Activated CD8-positive, alpha-beta memory T cell treated with anti-CD3 and anti-CD28 coated beads for 36 hours (primary cell): Measurements from ENCODE around the gene R3HDM2. TPM values are rescaled to one million over a fixed set of nuclear protein-coding genes. Genes with fewer than 3 reads are reported as not detected.

Experiments used
- CTCF ChIA-PET: fragments of 350-600 bp; sonication (Branson Sonifier 250); formaldehyde crosslinking; loops from one replicate; lab custom pipeline; 2021; ENCODE audit warnings: antibody characterized with exemption; lab: Charles Lee
- POLR2A ChIA-PET: fragments of 350-600 bp; sonication (Branson Sonifier 250); formaldehyde crosslinking; loops from one replicate; lab custom pipeline; 2021; ENCODE audit warnings: antibody characterized with exemption; lab: Charles Lee
- total RNA-seq, 2 experiments: library from RNA; stranded (reverse); gene quantifications; one replicate each; pipeline ENCODE4 v1.2.3, GENCODE V29; 2021

The R3HDM2 gene
- total RNA-seq, 2 experiments from 2014 or later, result 28.0 to 29.7 TPM

DNA sequence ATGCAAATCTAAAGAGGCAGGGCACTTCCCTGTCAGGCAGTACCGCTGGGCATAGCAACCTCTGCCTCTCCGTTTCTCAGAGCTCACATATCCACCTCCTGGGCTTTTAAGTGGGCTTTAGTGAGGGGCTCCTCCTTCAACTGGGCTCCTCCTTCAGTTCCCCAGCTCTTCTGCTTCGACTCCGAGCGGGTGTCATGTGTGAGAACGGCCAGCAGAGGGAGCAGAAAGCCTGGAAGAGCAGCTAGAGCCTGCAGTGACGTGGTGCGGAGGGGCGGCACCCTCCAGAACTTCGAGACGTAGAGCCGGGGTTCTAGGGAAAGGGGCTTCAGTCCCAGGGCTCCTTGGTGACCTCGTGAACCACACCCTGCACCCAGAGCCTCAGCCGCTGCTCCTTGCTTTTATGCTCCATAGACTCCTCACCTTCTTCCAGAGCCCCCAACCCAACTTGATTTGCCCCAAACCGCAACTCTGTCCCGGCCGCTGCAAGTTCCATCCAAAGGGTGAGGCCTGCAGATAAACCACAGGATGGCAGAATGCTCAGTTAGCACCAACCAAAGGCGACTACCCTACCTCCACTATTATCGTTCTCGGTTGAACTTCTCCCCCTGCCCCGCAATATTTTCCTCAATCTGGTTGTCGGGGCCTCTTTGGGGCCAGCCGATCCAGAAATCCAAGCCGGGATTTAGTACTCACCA lies 28.4 kb upstream of the R3HDM2 start:
- POLR2A ChIA-PET, result interaction anchor here (0.5 to 1.3 kb wide), 9 partner anchors 16 to 219 kb away, joined by 3 to 11 read pairs (median 3); partner anchors contain the start of gene DDIT3
- CTCF ChIA-PET, result interaction anchor here (0.7 to 6.8 kb wide), 25 partner anchors 9 to 347 kb away, joined by 3 to 120 read pairs (median 4); partner anchors contain the start of genes ARHGAP9, INHBC and SHMT2

DNA sequence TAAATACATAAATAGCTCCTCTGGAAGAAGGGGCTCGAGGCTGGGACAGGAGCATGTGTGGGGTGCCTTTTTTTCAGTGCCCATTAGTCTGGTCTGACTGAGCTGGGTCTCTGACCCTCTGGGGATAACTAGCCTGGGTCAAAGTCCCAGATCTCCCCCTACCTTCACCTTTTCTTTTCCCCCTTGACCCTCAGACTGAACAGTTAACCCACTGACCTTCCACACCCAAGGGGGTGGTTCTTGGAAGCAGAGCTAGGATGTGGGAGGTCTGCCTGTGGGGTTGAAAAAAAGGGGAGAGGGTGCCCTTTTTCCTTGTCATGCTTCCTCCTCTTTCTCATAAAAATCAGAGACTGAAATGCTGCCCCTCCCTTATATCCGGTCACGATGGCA lies 27.8 kb upstream of the R3HDM2 start:
- POLR2A ChIA-PET, result interaction anchor here (0.6 to 1.3 kb wide), 10 partner anchors 18 to 970 kb away, joined by 3 to 11 read pairs (median 4); partner anchors contain the start of gene DDIT3
- CTCF ChIA-PET, result interaction anchor here (0.7 to 6.8 kb wide), 24 partner anchors 9 to 346 kb away, joined by 3 to 120 read pairs (median 4); partner anchors contain the start of genes ARHGAP9, INHBC and SHMT2

DNA sequence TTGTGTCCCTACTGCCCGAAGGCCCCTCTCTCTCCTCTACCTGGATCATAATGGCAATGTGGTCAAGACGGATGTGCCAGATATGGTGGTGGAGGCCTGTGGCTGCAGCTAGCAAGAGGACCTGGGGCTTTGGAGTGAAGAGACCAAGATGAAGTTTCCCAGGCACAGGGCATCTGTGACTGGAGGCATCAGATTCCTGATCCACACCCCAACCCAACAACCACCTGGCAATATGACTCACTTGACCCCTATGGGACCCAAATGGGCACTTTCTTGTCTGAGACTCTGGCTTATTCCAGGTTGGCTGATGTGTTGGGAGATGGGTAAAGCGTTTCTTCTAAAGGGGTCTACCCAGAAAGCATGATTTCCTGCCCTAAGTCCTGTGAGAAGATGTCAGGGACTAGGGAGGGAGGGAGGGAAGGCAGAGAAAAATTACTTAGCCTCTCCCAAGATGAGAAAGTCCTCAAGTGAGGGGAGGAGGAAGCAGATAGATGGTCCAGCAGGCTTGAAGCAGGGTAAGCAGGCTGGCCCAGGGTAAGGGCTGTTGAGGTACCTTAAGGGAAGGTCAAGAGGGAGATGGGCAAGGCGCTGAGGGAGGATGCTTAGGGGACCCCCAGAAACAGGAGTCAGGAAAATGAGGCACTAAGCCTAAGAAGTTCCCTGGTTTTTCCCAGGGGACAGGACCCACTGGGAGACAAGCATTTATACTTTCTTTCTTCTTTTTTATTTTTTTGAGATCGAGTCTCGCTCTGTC lies 26.1 kb upstream of the R3HDM2 start:
- POLR2A ChIA-PET, result interaction anchor here (0.9 kb wide), 1 partner anchor 27 kb away, joined by 4 read pairs; no protein-coding TSS in a partner anchor
- CTCF ChIA-PET, result interaction anchor here (0.6 to 2.2 kb wide), 11 partner anchors 15 to 205 kb away, joined by 3 to 16 read pairs (median 4); no protein-coding TSS in a partner anchor

DNA sequence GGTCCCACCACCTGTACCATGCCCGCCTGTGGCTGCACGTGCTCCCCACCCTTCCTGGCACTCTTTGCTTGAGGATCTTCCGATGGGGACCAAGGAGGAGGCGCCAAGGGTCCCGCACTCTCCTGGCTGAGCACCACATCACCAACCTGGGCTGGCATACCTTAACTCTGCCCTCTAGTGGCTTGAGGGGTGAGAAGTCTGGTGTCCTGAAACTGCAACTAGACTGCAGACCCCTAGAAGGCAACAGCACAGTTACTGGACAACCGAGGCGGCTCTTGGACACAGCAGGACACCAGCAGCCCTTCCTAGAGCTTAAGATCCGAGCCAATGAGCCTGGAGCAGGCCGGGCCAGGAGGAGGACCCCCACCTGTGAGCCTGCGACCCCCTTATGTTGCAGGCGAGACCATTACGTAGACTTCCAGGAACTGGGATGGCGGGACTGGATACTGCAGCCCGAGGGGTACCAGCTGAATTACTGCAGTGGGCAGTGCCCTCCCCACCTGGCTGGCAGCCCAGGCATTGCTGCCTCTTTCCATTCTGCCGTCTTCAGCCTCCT lies 25.4 kb upstream of the R3HDM2 start:
- POLR2A ChIA-PET, result interaction anchor here (0.9 kb wide), 2 partner anchors 14 to 26 kb away, joined by 3 to 4 read pairs; no protein-coding TSS in a partner anchor

DNA sequence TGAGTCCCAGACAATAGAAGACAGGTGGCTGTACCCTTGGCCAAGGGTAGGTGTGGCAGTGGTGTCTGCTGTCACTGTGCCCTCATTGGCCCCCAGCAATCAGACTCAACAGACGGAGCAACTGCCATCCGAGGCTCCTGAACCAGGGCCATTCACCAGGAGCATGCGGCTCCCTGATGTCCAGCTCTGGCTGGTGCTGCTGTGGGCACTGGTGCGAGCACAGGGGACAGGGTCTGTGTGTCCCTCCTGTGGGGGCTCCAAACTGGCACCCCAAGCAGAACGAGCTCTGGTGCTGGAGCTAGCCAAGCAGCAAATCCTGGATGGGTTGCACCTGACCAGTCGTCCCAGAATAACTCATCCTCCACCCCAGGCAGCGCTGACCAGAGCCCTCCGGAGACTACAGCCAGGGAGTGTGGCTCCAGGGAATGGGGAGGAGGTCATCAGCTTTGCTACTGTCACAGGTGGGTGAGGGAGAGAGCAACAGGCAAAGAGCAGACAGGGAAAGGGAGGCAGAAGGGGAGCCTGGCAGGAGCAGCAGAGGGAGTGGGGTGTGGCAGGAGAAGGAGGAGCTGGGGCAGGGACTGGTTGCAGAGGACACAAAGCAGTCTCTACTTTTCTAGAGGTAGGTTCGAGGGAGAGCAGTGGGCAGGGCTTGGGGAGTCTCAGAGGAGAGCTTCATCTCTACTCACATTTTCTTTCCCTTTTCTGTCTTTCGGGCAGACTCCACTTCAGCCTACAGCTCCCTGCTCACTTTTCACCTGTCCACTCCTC lies 24.7 kb upstream of the R3HDM2 start:
- CTCF ChIA-PET, result interaction anchor here (0.6 to 3.2 kb wide), 23 partner anchors 7 to 226 kb away, joined by 3 to 16 read pairs (median 3); partner anchors contain the start of gene SHMT2
- POLR2A ChIA-PET, result interaction anchor here (0.6 to 0.9 kb wide), 5 partner anchors 15 to 730 kb away, joined by 3 to 8 read pairs (median 4); partner anchors contain the start of gene NACA

More for the DNA sequence above, 25.4 kb upstream of the R3HDM2 start:
- CTCF ChIA-PET, result interaction anchor here (0.6 to 2.2 kb wide), 22 partner anchors 8 to 227 kb away, joined by 3 to 16 read pairs (median 3); partner anchors contain the start of gene SHMT2

DNA sequence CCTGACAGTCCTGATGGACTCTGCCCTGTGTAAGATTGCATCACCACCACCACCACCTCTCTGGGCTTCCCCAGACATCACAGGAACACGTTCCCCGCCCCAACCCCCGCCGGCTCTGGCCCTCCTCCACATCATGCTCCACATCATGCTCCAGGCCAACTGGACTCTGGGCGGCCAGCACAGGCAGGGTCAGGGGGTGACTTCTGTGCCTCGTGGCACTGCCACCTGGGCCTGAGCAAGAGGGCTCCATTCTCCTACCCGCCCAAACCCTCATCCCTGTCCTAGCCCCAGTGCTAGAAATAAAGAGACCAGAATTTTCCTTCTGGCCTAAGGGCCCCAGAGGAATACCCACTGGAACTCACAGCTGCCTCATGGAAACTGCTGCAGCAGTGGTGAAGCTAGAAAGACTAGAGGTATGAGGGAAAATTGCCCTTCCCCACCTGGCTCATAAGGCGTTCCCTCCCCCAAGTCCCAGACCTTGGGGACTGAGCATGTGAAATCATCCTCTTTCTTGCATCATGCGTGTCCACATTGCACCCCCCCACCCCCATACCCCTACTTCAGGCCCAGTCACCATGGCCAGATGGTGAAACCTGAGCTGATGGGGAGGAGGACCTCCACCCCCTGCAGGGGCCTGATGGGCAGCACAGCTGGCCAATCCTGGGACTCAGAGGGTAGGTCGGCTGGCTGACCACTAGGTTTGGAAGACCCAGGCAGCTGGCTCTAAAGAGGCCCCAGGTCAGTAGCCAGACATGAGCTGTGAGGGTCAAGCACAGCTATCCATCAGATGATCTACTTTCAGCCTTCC lies 23.9 kb upstream of the R3HDM2 start, which contains the start of gene INHBE:
Gene INHBE (plus strand): TSS at position 742 of the 808 bp plus-strand sequence. CDS start 230 bp downstream, outside the sequence.
- POLR2A ChIA-PET, result interaction anchor here (0.6 kb wide), 3 partner anchors 25 to 730 kb away, joined by 4 to 8 read pairs (median 4); partner anchors contain the start of gene NACA
- CTCF ChIA-PET, result interaction anchor here (1.0 to 3.2 kb wide), 13 partner anchors 8 to 226 kb away, joined by 3 to 16 read pairs (median 4); partner anchors contain the start of gene SHMT2

DNA sequence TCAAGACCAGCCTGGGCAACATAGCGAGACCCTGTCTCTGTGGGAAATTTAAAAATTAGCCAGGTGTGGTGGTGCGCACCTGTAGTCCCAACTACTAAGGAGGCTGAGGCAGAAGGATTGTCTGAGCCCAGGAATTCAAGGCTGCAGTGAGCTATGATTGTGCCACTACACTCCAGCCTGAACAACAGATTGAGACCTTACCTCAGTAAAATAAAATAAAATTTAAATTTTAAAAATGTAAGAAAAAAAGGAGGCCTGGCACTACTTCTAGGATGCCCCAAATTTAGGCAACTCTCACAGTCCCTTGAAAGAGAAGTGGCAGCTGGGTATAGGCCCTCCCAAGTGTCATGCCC lies 23.3 kb upstream of the R3HDM2 start:
- ChIA-PET CTCF (interaction anchor here (1.8 to 3.2 kb wide), 2 partner anchors 8 to 24 kb away, joined by 4 to 14 read pairs; no protein-coding TSS in a partner anchor), POLR2A (no interaction called here)

DNA sequence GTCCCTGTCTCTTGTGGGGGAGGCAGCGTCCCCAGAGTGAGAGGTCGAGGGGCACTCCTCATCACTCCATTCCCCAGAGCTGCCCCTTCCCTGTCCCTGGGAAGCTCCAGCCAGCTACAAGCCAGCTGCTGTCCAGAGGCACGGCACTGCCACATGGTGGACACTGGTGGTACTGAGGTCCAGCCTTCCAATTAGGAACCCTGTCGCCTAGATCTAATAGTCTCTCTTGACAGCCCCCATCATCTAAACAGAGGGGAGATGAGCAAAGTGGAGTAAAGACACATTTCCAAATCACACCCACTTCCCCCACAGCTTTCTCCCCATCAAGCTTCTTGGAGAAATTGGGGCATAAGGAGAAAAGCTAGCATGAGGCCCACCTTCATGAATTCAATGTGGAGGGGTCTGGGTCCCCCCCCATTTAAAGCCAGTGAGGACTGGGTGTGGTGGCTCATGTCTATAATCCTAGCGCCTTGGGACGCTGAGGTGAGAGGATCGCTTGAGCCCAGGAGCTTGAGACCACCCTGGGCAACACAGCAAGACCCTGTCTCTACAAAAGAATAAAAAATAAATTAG lies 22.2 kb upstream of the R3HDM2 start:
- POLR2A ChIA-PET, result interaction anchor here (0.6 to 1.8 kb wide), 3 partner anchors 23 to 210 kb away, joined by 3 to 9 read pairs (median 3); no protein-coding TSS in a partner anchor
- CTCF ChIA-PET, result interaction anchor here (0.6 to 3.2 kb wide), 28 partner anchors 9 to 240 kb away, joined by 3 to 26 read pairs (median 3); no protein-coding TSS in a partner anchor

DNA sequence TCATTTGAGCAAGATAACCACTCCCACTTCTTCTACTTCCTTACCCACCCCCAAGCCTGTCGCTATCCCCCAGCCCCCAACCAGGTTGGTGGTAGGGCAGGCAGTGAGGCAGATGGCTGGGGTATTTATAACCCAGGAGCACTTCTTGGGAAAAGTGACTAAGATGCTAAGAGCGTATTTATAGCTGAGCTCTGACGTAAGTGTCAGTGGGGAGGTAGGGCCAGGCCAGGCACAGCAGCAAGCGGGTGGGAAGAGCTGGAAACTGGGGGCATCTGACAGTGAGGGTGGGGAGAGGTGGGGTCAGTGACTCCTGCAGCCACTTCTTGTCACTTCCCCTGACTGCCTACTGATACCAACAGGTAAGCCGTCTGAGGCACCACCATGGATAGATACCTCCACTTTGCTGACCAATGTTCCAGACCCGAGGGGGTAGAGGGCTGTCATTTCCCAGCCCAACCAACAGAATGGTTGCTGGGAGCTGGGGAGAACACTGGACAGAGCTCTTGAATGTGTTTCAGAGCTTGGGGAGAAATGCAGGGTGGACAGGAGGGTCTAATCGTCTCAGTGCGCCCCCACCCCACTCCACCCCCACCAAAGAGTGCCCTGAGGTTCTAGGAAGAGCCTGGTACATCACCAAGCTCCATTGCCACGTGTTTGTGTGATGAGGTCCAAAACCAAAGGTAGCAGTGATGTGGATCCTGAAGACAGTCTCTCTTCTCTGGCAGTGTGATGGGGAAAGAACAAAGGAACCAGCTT lies 21.5 kb upstream of the R3HDM2 start:
- ChIA-PET POLR2A (interaction anchor here (0.5 to 1.8 kb wide), 3 partner anchors 22 to 145 kb away, joined by 3 to 9 read pairs (median 3); no protein-coding TSS in a partner anchor), CTCF (interaction anchor here (0.6 to 3.2 kb wide), 27 partner anchors 10 to 239 kb away, joined by 3 to 26 read pairs (median 3); no protein-coding TSS in a partner anchor)

DNA sequence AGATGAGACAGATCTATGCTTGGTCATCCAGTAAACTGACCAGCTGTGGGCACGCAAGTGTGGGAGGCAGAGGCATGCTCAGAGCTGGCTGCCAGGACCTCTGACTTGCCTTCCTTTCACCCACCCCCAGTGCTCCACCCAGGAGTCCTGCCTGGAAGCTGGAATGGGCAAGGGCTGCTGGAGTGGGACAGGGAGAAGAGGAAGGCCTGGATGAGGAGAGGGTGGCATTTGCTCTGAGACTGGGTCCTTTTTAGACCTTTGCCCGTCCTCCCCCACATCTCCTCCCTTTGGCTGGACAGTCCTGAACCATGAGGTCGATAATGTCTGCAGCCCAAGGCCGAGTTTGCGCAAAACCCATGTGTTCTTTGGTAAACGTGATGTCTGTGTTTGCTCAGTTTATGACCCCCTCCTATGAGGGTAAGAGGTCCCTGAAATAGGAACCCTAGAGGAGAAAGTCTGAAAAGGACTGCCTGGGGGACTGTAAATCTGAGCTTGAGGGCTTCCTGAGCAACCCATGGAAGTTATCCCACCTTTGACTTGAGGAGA lies 20.5 kb upstream of the R3HDM2 start:
- ChIA-PET POLR2A (interaction anchor here (0.5 to 1.8 kb wide), 3 partner anchors 14 to 210 kb away, joined by 3 to 9 read pairs (median 5); no protein-coding TSS in a partner anchor), CTCF (interaction anchor here (0.8 to 3.1 kb wide), 4 partner anchors 9 to 198 kb away, joined by 3 to 26 read pairs (median 10); no protein-coding TSS in a partner anchor)

DNA sequence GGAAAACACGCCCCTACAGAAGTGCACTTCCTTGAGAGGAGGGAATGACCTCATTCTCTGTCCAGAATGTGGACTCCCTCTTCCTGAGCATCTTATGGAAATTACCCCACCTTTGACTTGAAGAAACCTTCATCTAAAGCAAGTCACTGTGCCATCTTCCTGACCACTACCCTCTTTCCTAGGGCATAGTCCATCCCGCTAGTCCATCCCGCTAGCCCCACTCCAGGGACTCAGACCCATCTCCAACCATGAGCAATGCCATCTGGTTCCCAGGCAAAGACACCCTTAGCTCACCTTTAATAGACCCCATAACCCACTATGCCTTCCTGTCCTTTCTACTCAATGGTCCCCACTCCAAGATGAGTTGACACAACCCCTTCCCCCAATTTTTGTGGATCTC lies 19.2 kb upstream of the R3HDM2 start:
- ChIA-PET CTCF (interaction anchor here (0.7 to 2.6 kb wide), 5 partner anchors 9 to 32 kb away, joined by 3 to 9 read pairs (median 3); partner anchors contain the start of gene GLI1), POLR2A (no interaction called here)

GRCh38 chr12:57449375-57449774 lies 18.5 kb upstream of the R3HDM2 start:
- CTCF ChIA-PET, result interaction anchor here (2.6 kb wide), 1 partner anchor 9 kb away, joined by 9 read pairs; no protein-coding TSS in a partner anchor
- POLR2A ChIA-PET, result no interaction called here

GRCh38 chr12:57448669-57449068 lies 17.8 kb upstream of the R3HDM2 start:
- POLR2A ChIA-PET, result no interaction called here
- CTCF ChIA-PET, result interaction anchor here (2.6 kb wide), 1 partner anchor 10 kb away, joined by 9 read pairs; no protein-coding TSS in a partner anchor

GRCh38 chr12:57446292-57446960 lies 15.6 kb upstream of the R3HDM2 start:
- ChIA-PET CTCF (interaction anchor here (0.6 to 1.8 kb wide), 4 partner anchors 13 to 190 kb away, joined by 3 to 8 read pairs (median 4); partner anchors contain the start of gene GLI1), POLR2A (no interaction called here)
